HEK293T (cell line): Measurements from ENCODE around the gene CLDN3.

ENCODE experiments used
- BHLHE40 ChIP-seq: fragments of 450-650 bp; IDR thresholded peaks from 2 replicates; pipeline ENCODE4 v1.6.1; 2016; ENCODE audit warnings: mild to moderate bottlenecking, moderate library complexity, borderline replicate concordance
- ELF4 ChIP-seq: fragments of 450-650 bp; IDR thresholded peaks from 2 replicates; pipeline ENCODE4 v1.6.1; 2017; ENCODE audit warnings: antibody characterized with exemption
- FOXA1 ChIP-seq: fragments of 450-650 bp; IDR thresholded peaks from 2 replicates; pipeline ENCODE4 v1.6.1; 2016; ENCODE audit warnings: mild to moderate bottlenecking
- FOXK2 ChIP-seq: fragments of 450-650 bp; IDR thresholded peaks from 2 replicates; pipeline ENCODE4 v1.6.1; 2016; ENCODE audit warnings: mild to moderate bottlenecking
- FOXM1 ChIP-seq: fragments of 450-650 bp; IDR thresholded peaks from 2 replicates; pipeline ENCODE4 v1.6.1; 2017; ENCODE audit warnings: mild to moderate bottlenecking, borderline replicate concordance
- HDGF ChIP-seq: fragments of 450-650 bp; IDR thresholded peaks from 2 replicates; pipeline ENCODE4 v1.6.1; 2017; ENCODE audit warnings: antibody characterized with exemption, borderline replicate concordance
- L3MBTL2 ChIP-seq: fragments of 450-650 bp; conservative IDR thresholded peaks from 2 replicates; pipeline ENCODE4 v1.6.1; 2016; ENCODE audit warnings: mild to moderate bottlenecking
- SUZ12 ChIP-seq: fragments of 450-650 bp; IDR thresholded peaks from 2 replicates; pipeline ENCODE4 v1.6.1; 2016; ENCODE audit warnings: mild to moderate bottlenecking
- TARDBP ChIP-seq: fragments of 450-650 bp; IDR thresholded peaks from 2 replicates; pipeline ENCODE4 v1.6.1; 2016
- ZNF384 ChIP-seq: fragments of 450-650 bp; IDR thresholded peaks from 2 replicates; pipeline ENCODE4 v1.6.1; 2016
- TF ChIP-seq, protein P1 (sequence below): fragments of 450-650 bp; IDR thresholded peaks from 2 replicates; pipeline ENCODE4 v1.6.1; 2016

DNA sequence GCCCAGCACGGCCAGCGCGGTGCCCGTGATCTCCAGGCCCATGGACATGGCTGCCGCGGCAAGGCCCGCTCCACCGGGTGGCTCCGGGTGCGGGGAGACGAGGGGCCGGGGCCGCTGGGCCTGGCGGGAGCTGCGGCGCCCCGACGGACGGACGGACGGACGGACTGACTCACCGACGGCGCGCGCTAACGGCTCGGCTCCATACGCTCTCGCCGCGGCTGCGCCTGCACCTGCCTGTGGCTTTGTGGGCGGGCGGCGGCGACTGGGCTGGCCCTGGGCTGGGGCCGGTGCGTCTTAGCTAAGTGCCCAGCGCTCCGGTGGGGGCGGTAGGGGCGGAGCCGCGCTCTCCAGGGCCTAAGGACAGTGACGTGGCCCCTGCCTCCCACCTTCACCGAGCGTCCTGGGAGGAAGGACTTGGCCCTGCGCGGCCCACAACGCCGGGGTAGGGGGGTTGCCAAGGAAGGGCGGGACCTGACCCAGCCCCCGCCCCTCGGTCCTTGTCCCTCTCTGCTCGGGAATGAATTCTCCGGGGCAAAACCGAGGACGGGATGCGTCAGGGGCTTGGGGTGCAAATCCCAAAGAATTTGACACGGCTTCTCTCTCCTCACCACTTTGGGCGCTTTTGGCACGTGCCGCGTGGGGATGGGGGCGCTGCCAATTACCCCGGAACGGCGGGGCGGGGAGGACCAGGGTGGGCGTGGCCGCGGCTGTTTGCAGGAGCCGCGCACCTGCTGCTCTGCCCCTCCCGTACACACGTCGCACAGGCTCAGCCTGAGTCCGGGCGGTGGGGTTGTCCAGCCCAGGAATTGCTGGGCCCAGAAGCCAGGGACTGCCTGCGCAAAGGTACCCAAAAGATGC is at the start of gene CLDN3:
- TF ChIP-seq L3MBTL2 (no peak), SUZ12 (no peak), HDGF (no peak), FOXA1 (no peak), FOXK2 (no peak), TARDBP (no peak), ZNF384 (no peak), BHLHE40 (no peak), ELF4 (no peak), FOXM1 (no peak)
- TF ChIP-seq, protein P1, sequence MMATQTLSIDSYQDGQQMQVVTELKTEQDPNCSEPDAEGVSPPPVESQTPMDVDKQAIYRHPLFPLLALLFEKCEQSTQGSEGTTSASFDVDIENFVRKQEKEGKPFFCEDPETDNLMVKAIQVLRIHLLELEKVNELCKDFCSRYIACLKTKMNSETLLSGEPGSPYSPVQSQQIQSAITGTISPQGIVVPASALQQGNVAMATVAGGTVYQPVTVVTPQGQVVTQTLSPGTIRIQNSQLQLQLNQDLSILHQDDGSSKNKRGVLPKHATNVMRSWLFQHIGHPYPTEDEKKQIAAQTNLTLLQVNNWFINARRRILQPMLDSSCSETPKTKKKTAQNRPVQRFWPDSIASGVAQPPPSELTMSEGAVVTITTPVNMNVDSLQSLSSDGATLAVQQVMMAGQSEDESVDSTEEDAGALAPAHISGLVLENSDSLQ: no peak
